ENCODE results near the gene XIST.

Gene XIST

DNA sequence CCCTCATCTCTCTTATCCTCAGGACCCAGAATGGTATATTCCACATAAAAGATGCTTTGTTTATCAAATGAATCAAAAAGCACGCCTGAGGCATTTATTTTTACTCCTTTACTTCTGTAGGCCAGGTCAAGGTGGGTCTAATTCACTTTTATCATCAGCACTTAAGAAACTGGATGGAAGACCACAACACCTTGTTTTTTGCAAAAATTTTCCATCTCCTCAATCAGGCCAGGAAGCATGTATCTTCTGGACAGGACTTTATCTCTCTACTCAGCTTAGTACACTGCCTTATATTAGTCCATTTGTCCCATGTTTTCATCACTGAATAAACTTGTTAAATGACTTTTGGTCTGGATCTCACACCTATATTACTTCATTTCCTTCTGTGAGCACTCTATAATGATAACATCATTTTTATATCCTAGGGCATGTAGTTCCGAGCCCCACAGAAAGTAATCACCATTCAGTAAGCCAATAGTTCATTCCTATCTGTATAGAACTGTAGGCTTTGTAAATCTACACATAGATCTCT, 29.0 kb downstream of the XIST start (continued):
- TF ChIP-seq PRDM10 (tag by site-specific recombination; IDR thresholded peaks at IDR 0.05), result peak; percentile 64; the same call in 1 of the 2 replicates
- no peak for TF ChIP-seq ZNF580 (tag by site-specific recombination; IDR thresholded peaks at IDR 0.05)
- no peak for TF ChIP-seq ZNF426 (tag by site-specific recombination; IDR thresholded peaks at IDR 0.05)
- no peak for TF ChIP-seq ZNF311 (tag by site-specific recombination; IDR thresholded peaks at IDR 0.05; ENCODE audit: borderline replicate concordance)
- no peak for TF ChIP-seq ZNF138 (tag by site-specific recombination; IDR thresholded peaks at IDR 0.05; ENCODE audit: borderline replicate concordance)
- no peak for TF ChIP-seq ZNF175 (tag by site-specific recombination; IDR thresholded peaks at IDR 0.05)
- TF ChIP-seq ZNF529 (tag by site-specific recombination; IDR thresholded peaks at IDR 0.05; ENCODE audit: insufficient replicate concordance), result no peak
- TF ChIP-seq EGR2 (tag by site-specific recombination; IDR thresholded peaks at IDR 0.05; ENCODE audit: low read depth), result no peak
- no peak for TF ChIP-seq ZNF660 (tag by site-specific recombination; IDR thresholded peaks at IDR 0.05)
- no peak for TF ChIP-seq ZNF433 (tag by site-specific recombination; IDR thresholded peaks at IDR 0.05; ENCODE audit: low read depth)
- TF ChIP-seq ZNF596 (tag by site-specific recombination; IDR thresholded peaks at IDR 0.05), result no peak
- TF ChIP-seq ZNF670 (tag by site-specific recombination; IDR thresholded peaks at IDR 0.05; ENCODE audit: low read depth), result no peak
- no peak for TF ChIP-seq ZSCAN16 (tag by site-specific recombination; IDR thresholded peaks at IDR 0.05)
- no peak for TF ChIP-seq ZNF174 (tag by site-specific recombination; IDR thresholded peaks at IDR 0.05)
- TF ChIP-seq KLF9 (tag by site-specific recombination; IDR thresholded peaks at IDR 0.05; ENCODE audit: low read depth), result no peak
- no peak for TF ChIP-seq MZF1 (tag by site-specific recombination; IDR thresholded peaks at IDR 0.05; ENCODE audit: borderline replicate concordance)
- TF ChIP-seq ZNF629 (tag by site-specific recombination; IDR thresholded peaks at IDR 0.05), result peak; percentile 54
- peak; percentile 32; the same call in 1 of the 2 replicates for TF ChIP-seq INSM2 (tag by site-specific recombination; IDR thresholded peaks at IDR 0.05)
- TF ChIP-seq, protein P1, sequence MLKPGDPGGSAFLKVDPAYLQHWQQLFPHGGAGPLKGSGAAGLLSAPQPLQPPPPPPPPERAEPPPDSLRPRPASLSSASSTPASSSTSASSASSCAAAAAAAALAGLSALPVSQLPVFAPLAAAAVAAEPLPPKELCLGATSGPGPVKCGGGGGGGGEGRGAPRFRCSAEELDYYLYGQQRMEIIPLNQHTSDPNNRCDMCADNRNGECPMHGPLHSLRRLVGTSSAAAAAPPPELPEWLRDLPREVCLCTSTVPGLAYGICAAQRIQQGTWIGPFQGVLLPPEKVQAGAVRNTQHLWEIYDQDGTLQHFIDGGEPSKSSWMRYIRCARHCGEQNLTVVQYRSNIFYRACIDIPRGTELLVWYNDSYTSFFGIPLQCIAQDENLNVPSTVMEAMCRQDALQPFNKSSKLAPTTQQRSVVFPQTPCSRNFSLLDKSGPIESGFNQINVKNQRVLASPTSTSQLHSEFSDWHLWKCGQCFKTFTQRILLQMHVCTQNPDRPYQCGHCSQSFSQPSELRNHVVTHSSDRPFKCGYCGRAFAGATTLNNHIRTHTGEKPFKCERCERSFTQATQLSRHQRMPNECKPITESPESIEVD (tag by site-specific recombination; IDR thresholded peaks at IDR 0.05), result peak; percentile 92
- no peak for TF ChIP-seq ZNF792 (tag by site-specific recombination; IDR thresholded peaks at IDR 0.05)
- TF ChIP-seq ATF2 (tag by site-specific recombination; IDR thresholded peaks at IDR 0.05; ENCODE audit: low read depth), result 0 out of 2 replicates have a peak, but pooled peaks have one; percentile 28
- TF ChIP-seq ZNF518A (tag by site-specific recombination; conservative IDR thresholded peaks at IDR 0.05; ENCODE audit: low read depth), result no peak
- TF ChIP-seq ZSCAN30 (tag by site-specific recombination; IDR thresholded peaks at IDR 0.05), result peak; percentile 56
- no peak for TF ChIP-seq ZNF544 (tag by site-specific recombination; IDR thresholded peaks at IDR 0.05)
- TF ChIP-seq ZNF155 (tag by site-specific recombination; IDR thresholded peaks at IDR 0.05), result no peak
- no peak for TF ChIP-seq GFI1B (tag by site-specific recombination; IDR thresholded peaks at IDR 0.05)
